NCI-H2171 treated with DMSO at 0.1 percent for 48 hours (cell line): ENCODE data around the gene RPL35.

Experiments
- DNase-seq: peaks from one replicate; lab custom pipeline; 2025; lab: John Stamatoyannopoulos, UW

RPL35 gene

DNA sequence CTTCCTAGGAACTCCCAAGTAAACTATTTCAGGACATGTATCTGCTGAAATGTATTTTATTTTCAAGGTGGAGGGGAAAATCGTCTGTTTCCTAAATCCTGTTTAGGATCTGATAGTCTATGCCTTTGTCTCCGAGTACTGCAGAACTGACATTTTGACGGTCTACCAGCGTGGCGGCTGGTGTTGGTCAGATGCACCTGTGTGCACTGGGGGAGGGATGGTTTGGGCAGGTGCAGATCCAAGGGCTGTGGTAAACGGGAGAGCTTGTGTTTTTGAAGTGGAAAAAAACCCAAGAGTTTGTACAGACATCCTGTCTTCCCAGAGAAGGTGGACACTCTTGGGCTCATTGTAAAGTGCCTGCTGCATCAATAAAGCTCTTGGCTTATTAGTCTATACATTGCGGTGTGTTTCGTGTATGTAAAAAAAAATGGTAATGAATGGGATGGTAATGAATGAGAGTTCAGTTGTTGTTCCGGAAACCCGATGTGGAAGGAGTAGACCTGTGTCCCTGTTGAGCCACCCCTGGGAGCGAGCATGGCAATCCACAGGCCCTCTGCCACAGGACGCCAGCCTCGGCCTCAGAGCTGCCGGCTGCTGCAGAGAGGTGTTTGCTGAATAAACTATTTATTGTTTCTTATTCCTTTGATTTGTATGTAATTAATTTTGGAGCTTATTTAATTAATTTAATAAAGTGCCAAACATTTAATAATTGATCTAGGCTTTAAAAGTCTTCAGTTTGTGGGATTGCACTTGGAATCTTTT lies 15.4 kb upstream of the RPL35 start:
- no peak for DNase-seq

DNA sequence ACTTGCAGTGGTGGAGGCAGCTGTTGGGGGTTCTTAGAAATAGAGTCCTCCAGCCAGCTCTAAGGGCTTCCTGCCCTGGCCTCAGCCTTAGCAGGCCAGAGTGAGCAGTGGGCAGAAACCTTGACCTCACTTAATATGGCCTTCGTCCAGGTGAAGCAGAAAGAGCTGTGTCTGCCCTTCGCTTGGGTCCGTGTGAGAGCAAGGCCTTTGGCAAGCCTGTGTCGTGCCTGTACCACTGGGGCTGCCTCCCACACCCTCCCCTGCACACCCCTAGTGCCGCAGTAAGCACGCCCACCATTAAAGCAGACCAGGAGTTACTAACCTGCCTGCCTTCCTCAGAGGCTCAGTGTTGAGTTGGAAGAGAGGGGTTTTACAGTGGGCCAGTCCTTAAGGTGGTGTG lies 13.7 kb upstream of the RPL35 start:
- DNase-seq: no peak

DNA sequence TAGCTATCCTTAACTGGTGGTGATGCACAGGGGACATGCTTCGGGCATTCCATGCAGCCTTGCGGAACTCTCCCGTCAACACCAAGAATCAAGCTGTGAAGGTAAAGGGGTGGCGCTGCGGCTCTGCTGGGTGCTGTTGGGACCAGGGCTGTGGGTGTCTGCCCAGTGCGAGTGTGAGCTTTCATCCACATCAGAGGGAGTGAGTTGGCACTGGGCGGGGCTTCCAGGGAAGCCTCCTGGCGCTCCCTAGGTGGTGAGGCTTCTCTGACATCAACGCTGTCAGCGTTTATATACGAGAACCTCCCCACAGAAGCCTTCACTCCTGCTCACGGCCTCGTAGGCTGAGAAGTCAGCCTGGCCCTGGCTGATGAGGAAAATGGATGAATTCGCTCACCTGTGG lies 11.9 kb upstream of the RPL35 start:
- DNase-seq: no peak

DNA sequence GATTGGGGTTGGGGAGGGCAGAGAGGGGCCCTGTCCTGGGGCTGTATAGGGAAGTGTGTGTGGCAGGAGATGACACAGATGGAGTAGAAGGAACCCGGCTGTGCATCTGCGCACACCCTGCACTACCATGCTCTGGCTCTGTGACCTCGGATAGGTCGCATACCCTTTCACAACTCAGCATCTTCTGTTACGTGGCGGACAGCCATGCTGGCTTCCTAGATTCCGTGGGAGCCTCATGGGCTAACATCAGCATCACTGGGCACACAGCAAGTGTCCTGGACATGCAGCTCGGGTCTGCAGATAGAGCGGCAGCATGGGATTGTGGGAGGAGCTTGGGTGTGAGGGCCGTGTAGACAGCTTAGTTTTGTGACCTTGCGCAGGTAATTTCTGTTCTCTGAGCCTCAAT lies 9.4 kb upstream of the RPL35 start:
- no peak for DNase-seq

DNA sequence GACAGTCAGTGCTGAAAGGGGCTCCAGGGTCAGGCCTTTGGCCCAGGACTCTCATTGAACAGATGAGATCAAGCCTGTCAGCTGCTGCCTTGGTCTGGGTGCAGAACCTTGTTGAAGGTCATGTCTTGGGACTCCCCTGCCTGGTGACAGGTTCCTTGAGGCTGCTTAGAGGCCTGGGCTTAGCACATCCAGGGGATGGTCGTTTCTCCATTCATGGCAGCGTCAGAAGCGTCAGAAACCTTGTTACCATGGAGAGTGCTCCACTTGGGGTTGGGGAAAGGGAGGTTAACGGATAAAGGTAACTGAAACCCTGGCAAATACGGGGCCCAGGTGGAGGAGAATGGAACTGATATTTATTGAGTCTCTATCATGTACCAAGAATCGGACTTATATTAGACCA lies 9.0 kb upstream of the RPL35 start:
- DNase-seq: no peak

DNA sequence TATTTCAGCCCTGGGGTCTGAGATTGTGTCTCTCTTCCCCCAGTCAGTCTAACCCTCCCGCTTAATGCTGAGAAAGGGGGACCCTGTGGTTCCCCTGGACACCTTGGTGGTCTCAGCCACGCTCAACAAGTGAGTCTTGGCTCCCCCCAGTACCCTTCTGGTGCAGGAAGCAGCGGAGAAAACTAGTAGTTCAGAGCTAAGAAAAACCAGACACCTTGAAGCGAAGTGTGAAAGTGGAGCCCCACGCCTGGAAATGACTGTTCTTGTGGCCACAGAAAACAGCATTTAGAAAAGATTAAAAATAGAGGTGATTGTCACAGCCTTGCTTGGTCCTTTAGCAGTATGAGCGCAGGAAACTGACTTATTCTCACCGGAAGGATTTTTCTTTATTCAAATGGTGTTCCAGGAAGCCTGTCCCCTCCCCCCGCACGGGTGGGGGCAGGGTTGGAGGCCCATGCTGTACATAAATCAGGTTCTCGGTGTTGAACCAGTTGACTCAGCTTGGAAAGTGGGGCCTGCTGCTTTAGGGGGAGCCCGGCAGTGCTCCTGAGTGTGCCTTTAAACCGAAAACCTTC lies 8.3 kb upstream of the RPL35 start:
- DNase-seq: no peak

DNA sequence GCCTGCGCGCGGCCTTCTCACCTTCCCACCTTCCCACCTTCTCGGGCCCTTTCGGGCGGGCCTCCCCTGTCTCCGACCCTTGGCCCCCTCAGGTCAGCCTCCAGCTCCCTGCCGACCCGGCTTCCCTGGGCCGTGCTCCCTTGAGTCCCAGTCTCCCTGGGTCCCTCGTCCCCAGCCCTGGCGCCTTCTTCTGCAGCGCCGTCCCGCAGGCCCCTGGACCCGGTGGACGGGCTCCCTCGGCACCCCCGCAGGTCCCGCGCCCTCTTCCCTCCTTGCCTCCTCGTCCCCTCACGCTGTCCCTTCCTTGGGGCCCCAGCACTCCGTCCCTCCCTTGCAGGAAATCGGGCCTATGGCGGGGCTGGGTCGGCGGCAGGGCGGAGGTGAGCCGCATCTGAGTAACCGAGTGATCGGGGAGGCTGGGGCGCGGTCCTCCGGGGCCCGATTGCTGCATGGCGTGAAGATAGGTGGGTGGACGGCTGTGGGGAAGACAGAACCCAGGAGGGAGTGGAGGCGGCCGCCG lies 7.8 kb upstream of the RPL35 start:
- no peak for DNase-seq

DNA sequence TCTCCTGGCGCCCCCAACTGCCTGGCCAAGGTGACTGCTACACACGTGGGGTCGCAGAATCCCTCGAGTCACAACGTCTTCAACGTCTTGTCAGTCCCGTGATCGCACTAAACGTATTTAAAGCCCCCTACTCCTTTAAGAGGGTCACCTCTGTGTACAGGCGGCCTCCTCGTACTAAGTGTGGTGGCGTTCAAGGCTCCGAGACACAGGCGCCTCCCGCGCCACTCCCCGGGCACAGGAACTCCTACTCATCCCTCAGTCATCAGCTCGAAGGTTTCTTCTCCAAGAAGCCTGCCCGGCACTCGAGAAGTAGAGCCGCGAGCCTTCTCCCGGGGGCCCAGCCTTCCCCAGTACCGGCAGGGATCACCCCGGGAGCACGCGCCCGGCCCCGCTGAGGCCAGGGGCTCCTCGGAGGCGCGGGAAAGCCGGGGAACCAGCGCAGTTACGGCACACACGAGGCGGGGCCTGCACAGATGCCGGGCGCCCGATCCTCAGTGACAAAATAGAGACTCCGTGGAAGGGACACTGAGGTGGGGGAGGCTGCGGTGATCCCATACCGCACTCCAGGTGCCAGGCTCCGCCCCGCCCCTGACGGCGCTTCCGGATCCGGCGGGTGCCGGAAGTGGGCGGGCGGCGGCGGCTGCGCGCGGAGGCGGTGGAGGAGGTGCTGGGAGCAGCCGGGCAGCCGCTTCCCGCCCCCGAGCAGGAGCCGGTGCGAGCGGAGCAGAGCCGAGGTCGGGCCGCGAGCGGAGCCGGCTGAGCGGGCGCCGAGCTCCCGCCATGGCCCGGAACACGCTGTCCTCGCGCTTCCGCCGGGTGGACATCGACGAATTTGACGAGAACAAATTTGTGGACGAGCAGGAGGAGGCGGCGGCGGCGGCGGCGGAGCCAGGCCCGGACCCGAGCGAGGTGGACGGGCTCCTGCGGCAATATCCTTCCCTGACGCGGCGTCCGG lies 7.0 kb upstream of the RPL35 start:
- DNase-seq: peak; percentile 82

DNA sequence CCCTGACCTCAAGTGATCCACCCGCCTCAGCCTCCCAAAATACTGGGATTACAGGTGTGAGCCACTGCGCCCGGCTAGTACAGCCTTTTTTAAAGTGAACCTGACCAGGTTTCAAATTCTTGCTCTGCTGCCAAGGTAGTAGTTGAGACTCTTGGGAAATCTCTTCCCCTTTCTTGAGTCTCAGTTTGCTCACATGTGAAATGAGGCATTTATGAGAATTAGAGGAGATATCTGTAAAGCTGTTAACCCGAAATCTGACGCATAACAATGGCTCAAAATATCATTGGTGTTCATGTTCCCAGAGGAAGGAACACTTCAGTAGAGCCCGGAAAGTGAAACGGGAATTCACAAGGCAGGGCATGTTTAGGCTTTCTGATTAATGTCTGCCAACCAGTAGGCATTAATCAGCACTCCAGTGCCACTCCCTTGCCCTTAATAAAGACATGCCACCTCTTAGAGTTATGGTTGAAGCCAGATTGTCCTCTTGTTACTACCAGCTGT lies 1.7 kb upstream of the RPL35 start:
- peak; percentile 16 for DNase-seq

DNA sequence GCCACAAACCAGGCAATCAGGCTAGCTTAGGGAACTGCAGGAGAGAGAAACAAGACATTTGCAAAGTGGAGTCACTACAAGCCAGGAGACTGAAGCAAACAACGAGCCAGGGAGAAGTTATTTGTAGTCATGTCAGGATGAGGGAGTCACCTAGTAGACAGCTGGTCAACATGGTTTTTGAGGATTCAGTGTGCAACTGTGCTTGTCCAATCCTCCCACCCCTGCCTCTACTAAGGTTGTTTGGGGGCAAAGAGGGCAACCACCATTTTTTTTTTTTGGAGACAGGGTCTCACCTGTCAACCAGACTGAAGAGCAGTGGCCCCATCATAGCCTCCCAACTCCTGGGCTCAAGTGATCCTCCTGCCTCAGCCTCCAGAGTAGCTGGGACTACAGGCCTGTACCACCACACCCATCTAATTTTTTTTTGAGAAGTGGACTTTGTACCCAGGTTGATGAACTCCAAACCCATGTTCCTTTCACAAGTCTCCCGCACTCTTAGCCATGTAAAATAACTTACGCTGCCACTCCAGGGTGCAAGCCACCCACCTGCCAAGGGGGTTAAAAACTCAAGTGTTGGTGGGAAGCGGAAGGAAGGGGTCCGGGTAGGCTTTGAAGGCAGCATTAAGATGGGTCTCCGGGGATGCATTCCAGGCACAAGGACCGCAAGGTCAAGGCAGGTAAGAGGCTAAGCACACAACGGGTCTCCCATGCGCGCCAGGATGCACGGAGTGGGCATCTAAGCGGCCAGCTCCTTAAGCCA lies 995 bp downstream of the RPL35 start:
- no peak for DNase-seq

DNA sequence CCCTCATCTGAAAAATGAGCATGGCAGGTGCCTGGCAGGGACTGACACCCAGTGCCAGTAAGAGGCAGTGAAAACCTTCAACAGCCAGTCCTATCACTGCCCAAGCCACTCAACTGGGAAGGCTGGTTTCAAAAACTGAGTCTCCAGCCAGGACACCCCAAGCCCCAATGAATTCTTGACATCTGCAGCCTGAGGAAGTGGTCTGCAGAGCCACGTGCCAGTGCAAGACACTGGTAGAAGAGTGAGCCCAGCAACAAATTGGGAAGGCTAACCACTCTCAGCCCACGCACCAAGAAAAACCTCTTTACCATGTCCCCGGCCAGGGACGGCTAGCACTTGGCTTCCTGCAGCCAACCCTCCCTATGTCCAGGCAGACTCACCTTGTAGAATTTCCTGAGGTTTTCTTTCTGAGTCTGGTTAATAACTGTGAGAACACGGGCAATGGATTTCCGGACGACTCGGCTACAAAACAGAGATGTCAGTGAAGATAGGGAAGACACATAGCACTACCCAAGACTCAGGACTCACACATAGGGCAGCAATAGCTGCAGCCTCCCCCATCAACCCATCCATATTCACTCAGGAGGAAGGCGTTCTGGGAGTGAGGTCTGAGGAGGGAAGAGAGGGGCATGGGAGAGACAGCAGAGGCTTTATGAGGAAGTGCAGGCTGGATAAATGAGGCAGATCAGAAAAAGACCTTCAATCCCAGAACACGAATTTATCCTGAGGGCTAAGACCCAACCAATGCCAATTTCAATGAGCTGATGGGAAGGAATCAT lies 1.8 kb downstream of the RPL35 start:
- no peak for DNase-seq

DNA sequence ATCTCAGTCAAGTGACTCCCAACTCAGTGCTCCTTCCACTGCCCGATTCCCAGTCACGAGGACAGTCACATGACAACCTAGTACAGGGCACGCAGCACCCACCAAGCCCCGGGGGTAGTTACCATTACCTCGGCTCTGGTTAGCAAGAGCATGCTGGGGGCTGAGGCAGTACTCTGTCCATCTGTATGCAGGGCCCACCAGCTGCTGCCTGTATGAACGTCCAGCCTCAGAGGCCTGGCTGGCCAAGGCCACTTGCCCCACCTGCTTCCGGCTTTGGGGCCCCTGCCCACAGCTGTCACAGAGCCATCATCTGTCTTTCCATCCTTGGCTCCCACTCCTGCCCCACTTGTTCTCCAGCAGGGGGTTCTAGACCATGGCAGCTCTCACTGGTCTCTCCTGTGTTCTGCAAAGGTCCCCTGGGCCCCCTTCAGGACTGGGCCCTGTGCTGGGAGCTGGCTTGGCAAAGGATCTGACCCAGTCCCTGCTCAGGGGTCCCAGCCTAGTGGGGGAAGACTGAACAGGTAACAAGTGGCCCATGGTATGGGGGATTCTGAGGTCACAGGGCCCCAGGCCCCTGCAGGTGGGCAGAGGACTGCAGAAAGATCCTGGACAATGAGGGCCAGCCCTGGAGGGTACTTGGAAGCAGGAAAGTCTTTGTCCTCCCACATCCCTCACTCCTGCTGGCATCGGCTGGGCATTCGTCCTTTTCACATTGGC lies 3.3 kb downstream of the RPL35 start:
- DNase-seq: no peak

DNA sequence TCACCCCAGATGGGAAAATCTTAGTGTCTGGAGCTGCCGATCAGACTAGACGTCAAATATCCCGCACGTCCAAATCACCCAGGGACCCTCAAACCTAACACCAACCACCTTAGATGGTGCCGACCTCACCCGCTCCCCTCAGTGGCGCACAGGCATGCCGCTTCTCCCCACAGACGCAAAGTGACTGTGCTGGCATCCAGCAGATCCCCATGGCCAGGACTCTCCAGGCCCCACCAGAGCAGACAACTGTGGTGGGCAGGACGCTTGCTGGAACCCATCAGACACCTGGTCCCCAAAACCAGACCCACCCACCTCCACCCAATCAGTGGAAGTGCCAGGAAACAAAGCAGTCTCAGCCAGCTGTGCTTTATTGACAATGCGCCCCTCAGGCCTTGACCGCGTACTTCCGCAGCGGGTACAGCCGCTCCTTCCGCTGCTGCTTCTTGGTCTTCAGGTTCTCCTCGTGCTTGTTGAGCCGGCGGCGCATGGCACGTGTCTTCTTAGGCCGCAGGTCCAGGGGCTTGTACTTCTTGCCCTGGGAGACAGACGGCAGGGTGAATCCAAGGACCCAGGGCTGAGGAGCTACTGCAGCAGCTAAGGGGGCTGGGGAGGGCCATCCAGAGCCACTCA lies 4.1 kb downstream of the RPL35 start:
- no peak for DNase-seq

DNA sequence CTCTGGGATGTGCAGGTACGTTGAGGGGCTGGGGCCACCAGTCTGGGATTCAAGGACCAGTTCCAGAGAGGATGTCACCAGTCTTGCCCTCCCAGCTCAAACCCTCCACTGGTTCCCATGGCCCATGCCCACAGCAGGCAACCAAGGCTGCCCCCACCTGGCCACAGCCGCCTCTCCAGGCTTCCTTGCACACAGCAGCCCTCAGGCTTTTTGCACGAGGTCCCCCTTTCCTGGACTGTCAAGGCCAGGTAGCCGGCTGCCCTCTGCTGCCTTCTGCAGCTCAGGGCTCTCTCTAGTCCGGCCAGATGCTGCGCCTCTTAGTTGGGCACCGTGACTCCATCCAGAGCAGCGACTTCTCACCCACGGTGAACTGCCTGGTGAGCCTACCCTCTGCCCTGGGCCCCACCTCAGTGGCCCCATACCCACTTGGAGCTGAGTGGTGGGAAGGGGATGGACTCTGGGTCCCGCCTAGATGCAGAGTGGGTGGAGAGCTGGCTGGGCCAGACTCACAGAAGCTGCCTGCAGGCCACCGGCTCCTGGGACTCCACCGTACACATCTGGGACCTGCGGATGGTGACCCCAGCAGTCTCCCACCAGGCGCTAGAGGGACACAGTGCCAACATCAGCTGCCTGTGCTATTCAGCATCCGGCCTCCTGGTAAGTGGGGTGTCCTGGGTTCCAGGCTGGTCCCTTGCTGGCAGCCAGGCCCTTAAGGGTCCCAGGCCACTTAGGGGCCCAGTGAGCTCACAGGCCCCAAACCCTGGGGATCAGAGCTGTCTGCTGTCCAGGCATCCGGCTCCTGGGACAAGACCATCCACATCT lies 5.6 kb downstream of the RPL35 start:
- no peak for DNase-seq

DNA sequence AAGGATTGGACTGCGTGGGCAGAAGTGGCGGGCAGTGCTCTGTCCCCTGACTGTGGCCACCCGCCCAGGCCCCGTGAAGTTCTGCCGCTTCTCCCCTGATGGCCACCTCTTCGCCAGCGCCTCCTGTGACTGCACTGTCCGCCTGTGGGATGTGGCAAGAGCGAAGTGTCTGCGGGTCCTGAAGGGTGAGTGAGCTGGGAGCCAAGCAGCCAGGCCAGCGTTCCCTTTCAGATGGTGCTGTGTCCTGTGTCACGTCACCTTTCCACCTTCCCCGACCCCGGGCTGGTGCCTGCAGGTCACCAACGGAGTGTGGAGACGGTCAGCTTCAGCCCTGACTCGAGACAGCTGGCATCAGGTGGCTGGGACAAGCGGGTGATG lies 6.2 kb downstream of the RPL35 start:
- no peak for DNase-seq

DNA sequence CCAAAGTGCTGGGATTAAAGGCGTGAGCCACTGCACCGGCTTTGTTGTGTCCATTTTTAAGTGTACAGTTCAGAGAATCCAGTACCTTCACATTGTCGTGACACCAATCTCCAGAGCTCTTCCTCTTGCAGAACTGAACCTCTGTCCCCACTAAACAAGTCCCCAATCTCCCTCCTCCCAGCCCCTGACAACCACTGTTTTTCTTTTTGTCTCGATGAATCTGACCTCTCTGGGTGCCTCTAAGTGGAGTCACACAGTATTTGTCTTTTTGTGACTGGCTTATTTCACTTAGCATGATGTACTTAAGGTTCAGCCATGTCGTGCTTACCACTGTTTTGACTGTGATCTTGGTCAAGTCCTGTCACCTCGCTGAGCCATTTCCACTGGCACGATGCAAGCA lies 6.9 kb downstream of the RPL35 start:
- DNase-seq: no peak

DNA sequence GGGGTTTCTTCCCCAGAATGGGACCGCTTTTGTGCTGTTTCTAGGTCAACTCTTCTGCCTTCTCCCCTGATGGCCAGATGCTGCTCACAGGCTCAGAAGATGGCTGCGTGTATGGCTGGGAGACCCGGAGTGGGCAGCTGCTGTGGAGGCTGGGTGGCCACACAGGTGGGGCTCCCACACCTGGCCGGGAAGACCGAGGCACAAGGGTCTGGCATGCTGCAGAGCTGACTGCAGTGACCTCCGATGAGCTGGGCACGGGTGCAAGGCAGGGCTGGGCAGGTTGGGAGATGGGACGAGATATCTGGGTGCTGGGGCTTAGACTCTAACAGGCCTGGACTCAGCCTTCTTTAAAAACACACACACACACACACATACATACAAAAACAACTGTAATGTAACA lies 7.6 kb downstream of the RPL35 start:
- DNase-seq: no peak

DNA sequence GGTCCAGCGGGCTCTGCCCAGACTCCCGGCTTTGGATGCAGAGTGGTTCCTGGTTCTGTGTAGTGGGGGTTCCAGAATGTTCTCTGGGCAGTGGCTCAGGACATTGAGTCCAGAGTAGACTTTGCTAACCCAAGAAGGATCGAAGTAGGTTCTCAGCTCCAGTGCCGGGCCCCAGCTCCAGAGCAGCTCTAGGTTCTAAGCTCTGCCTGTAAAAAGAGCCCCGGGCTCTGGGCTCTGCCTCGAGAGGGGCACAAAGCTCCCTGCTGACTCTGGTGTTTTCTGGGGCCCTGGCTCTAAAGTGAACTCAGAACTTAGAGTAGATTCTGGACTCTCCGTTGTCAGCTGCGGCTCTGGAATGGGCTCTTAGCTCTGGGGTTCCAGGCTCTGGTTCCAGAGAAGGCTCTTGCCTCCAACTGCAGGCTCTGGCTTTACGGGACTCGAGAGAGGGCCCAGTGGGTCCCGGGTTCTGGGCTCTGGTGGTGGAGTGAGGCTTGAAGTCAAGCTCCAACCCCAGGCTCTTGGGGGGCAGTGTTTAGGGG lies 8.1 kb downstream of the RPL35 start:
- no peak for DNase-seq
